Mammary epithelial cell (primary cell): Measurements from ENCODE around the gene ACP3.

ENCODE experiments used
- CTCF ChIP-seq, 2 donors: IDR thresholded peaks in 1 of 2; conservative IDR thresholded peaks in 1 of 2; 2 replicates each; pipeline ENCODE4 v1.5.1; 2011 to 2012; ENCODE audit warnings: inconsistent platforms in 2 of 2, low read length in 2 of 2, mild to moderate bottlenecking in 2 of 2, control low read depth in 1 of 2, low read depth in 1 of 2; ENCODE audit not compliant: insufficient read depth in 1 of 2; ENCODE audit errors: extremely low read depth in 1 of 2
- EZH2 ChIP-seq: IDR thresholded peaks from 2 replicates; pipeline ENCODE4 v1.6.1; 2012; ENCODE audit warnings: low read length, inconsistent platforms, borderline replicate concordance

GRCh38 chr3:132289316-132289715, 27.9 kb upstream of the ACP3 start:
- TF ChIP-seq CTCF (conservative IDR thresholded peaks at IDR 0.05 in 1 of 2, IDR thresholded peaks at IDR 0.05 in 1 of 2; ENCODE audit: extremely low read depth in 1 of 2, insufficient read depth in 1 of 2, low read depth in 1 of 2, low read length in 2 of 2): no peak
- TF ChIP-seq EZH2: no peak
